ENCODE results near the gene ZNF624.

Gene ZNF624

DNA sequence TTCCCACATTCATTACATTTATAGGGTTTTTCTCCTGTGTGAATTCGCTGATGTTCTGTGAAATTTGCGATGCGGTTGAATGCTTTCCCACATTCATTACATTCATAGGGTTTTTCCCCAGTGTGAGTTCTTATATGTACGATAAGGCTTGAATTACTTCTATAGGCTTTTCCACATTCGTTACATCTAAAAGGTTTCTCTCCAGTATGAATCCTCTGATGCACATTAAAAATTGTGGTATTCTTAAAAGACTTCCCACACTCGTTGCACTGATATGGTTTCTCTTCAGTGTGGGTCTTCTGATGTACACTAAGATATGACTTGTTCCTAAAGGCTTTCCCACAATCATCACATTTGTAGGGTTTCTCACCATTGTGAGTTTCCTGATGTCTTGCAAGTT lies 30.4 kb downstream of the ZNF624 start:
- peaks cover 3 to 46% of the 10 kb centered on the region in 2 donors for H3K36me3 ChIP-seq (replicated peaks in 1 of 2; ENCODE audit: control insufficient read depth in 2 of 2, insufficient read depth in 2 of 2, low read length in 2 of 2)
- H3K9ac ChIP-seq (ENCODE audit: low read depth, low read length, poor library complexity), result no peak overlapping the region
- no peak overlapping the region for H3K4me2 ChIP-seq (ENCODE audit: insufficient read depth, low read length, poor library complexity, severe bottlenecking)
- no peak overlapping the region for H3K14ac ChIP-seq (ENCODE audit: low read length)
- H2BK5ac ChIP-seq (ENCODE audit: low read length), result no peak overlapping the region
- no peak overlapping the region for H2BK12ac ChIP-seq (ENCODE audit: low read length)
- no peaks in the 10 kb centered on the region for H3K79me1 ChIP-seq (ENCODE audit: low read depth, low read length)
- H2AFZ ChIP-seq (ENCODE audit: low read length), result no peak overlapping the region
- WGBS, 2 donors (ENCODE audit: extremely low coverage in 2 of 2, insufficient read length in 2 of 2, insufficient replicate concordance in 1 of 2), result no CpG with 5 or more reads among the region's 6 CpGs
- no peak for DNase-seq (ENCODE audit: low spot score)
- no peak overlapping the region for H2BK120ac ChIP-seq (ENCODE audit: low read depth, low read length)
- H3K23ac ChIP-seq (ENCODE audit: low read depth, low read length, poor library complexity), result no peak overlapping the region
- no peak overlapping the region for H4K91ac ChIP-seq (ENCODE audit: low read depth, low read length, poor library complexity)
- H2AK5ac ChIP-seq (ENCODE audit: low read depth, low read length), result no peak overlapping the region
- no peak overlapping the region for H4K8ac ChIP-seq (ENCODE audit: low read depth, low read length)
- no peak overlapping the region for H3K4me3 ChIP-seq (ENCODE audit: low read length in 2 of 2)
- no peak overlapping the region for H2BK15ac ChIP-seq (ENCODE audit: low read length)
- H3K4me1 ChIP-seq (ENCODE audit: control insufficient read depth in 2 of 2, insufficient read depth in 1 of 2, low read depth in 1 of 2, low read length in 2 of 2), result no peaks in the 10 kb centered on the region
- peaks cover 20 to 99% of the 10 kb centered on the region in 2 donors for H3K9me3 ChIP-seq (replicated peaks in 1 of 2; ENCODE audit: control insufficient read depth in 2 of 2, insufficient read depth in 1 of 2, low read depth in 1 of 2, low read length in 2 of 2)
- no peak overlapping the region for H3K4ac ChIP-seq (ENCODE audit: low read length)
- H3K27me3 ChIP-seq (ENCODE audit: control insufficient read depth in 3 of 3, insufficient read depth in 3 of 3, low read depth in 1 of 3, low read length in 3 of 3), result peaks cover 0 to 2% (median 0%) of the 10 kb centered on the region in 3 experiments
- no peak overlapping the region for H3K18ac ChIP-seq (ENCODE audit: low read length)
- no peak overlapping the region for H3K27ac ChIP-seq (replicated peaks; ENCODE audit: low read length)

GRCh38 chr17:16622540-16623277 lies 30.9 kb downstream of the ZNF624 start:
- Histone ChIP-seq H2BK12ac (ENCODE audit: low read length) (no peak overlapping the region), H3K23ac (ENCODE audit: low read depth, low read length, poor library complexity) (no peak overlapping the region), H3K27ac (replicated peaks; ENCODE audit: low read length) (no peak overlapping the region), H3K4me1 (ENCODE audit: control insufficient read depth in 2 of 2, insufficient read depth in 1 of 2, low read depth in 1 of 2, low read length in 2 of 2) (no peaks in the 10 kb centered on the region), H2BK5ac (ENCODE audit: low read length) (no peak overlapping the region), H3K79me1 (ENCODE audit: low read depth, low read length) (no peaks in the 10 kb centered on the region), H3K4ac (ENCODE audit: low read length) (no peak overlapping the region), H3K9ac (ENCODE audit: low read depth, low read length, poor library complexity) (no peak overlapping the region), H2BK15ac (ENCODE audit: low read length) (no peak overlapping the region), H3K27me3 (ENCODE audit: control insufficient read depth in 3 of 3, insufficient read depth in 3 of 3, low read depth in 1 of 3, low read length in 3 of 3) (peaks cover 0 to 2% (median 0%) of the 10 kb centered on the region in 3 experiments), H3K36me3 (replicated peaks in 1 of 2; ENCODE audit: control insufficient read depth in 2 of 2, insufficient read depth in 2 of 2, low read length in 2 of 2) (peaks cover 3 to 44% of the 10 kb centered on the region in 2 donors), H3K4me3 (ENCODE audit: low read length in 2 of 2) (no peak overlapping the region), H3K18ac (ENCODE audit: low read length) (no peak overlapping the region), H3K14ac (ENCODE audit: low read length) (no peak overlapping the region), H2AK5ac (ENCODE audit: low read depth, low read length) (no peak overlapping the region), H2BK120ac (ENCODE audit: low read depth, low read length) (no peak overlapping the region), H3K9me3 (replicated peaks in 1 of 2; ENCODE audit: control insufficient read depth in 2 of 2, insufficient read depth in 1 of 2, low read depth in 1 of 2, low read length in 2 of 2) (peaks cover 20 to 95% of the 10 kb centered on the region in 2 donors), H2AFZ (ENCODE audit: low read length) (no peak overlapping the region), H4K91ac (ENCODE audit: low read depth, low read length, poor library complexity) (no peak overlapping the region), H4K8ac (ENCODE audit: low read depth, low read length) (no peak overlapping the region), H3K4me2 (ENCODE audit: insufficient read depth, low read length, poor library complexity, severe bottlenecking) (no peak overlapping the region)
- DNase-seq (ENCODE audit: low spot score), result no peak
- no CpG with 5 or more reads among the region's 5 CpGs for WGBS, 2 donors (ENCODE audit: extremely low coverage in 2 of 2, insufficient read length in 2 of 2, insufficient replicate concordance in 1 of 2)

DNA sequence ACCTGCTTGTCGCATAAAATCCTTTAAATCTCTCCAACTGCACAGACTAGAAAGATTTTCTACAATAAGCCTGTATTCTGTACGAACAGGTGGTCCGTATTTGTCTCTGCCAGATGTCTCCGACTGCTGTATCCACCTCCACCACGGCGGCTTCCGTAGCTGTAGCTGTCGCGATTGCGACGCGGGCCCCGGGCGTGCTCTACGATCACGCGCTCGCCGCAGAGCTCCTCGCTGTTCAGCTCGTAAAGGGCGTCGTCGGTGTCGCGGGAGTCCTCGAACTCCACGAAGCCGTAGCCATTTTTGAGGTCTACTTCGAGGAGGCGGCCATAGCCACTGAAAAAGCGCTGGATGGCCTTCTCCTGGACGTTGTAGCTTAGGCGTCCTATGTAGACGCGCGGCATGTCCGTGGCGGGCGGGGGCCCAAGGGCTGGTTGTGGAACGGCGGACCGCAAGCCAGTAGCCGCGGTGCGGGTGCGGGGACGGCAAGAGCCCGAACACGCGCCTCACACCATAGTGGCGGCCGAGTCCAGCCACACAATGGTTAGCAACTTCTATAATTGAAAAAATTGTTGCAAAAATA lies 36.1 kb downstream of the ZNF624 start:
- Histone ChIP-seq H2BK12ac (ENCODE audit: low read length) (no peak overlapping the region), H3K79me1 (ENCODE audit: low read depth, low read length) (no peaks in the 10 kb centered on the region), H3K27me3 (ENCODE audit: control insufficient read depth in 3 of 3, insufficient read depth in 3 of 3, low read depth in 1 of 3, low read length in 3 of 3) (no peaks in the 10 kb centered on the region), H2AK5ac (ENCODE audit: low read depth, low read length) (no peak overlapping the region), H3K4me2 (ENCODE audit: insufficient read depth, low read length, poor library complexity, severe bottlenecking) (no peak overlapping the region), H4K91ac (ENCODE audit: low read depth, low read length, poor library complexity) (no peak overlapping the region), H3K18ac (ENCODE audit: low read length) (no peak overlapping the region), H3K4ac (ENCODE audit: low read length) (no peak overlapping the region), H3K23ac (ENCODE audit: low read depth, low read length, poor library complexity) (no peak overlapping the region), H3K36me3 (replicated peaks in 1 of 2; ENCODE audit: control insufficient read depth in 2 of 2, insufficient read depth in 2 of 2, low read length in 2 of 2) (peaks cover 3 to 5% of the 10 kb centered on the region in 2 donors), H2AFZ (ENCODE audit: low read length) (no peak overlapping the region), H2BK15ac (ENCODE audit: low read length) (no peak overlapping the region), H3K4me1 (ENCODE audit: control insufficient read depth in 2 of 2, insufficient read depth in 1 of 2, low read depth in 1 of 2, low read length in 2 of 2) (no peaks in the 10 kb centered on the region), H3K9me3 (replicated peaks in 1 of 2; ENCODE audit: control insufficient read depth in 2 of 2, insufficient read depth in 1 of 2, low read depth in 1 of 2, low read length in 2 of 2) (peaks cover 13 to 54% of the 10 kb centered on the region in 2 donors), H2BK120ac (ENCODE audit: low read depth, low read length) (no peak overlapping the region), H3K27ac (replicated peaks; ENCODE audit: low read length) (no peak overlapping the region), H3K14ac (ENCODE audit: low read length) (peak overlapping the region; percentile 56), H3K4me3 (ENCODE audit: low read length in 2 of 2) (no peak overlapping the region), H4K8ac (ENCODE audit: low read depth, low read length) (no peak overlapping the region), H2BK5ac (ENCODE audit: low read length) (no peak overlapping the region), H3K9ac (ENCODE audit: low read depth, low read length, poor library complexity) (no peak overlapping the region)
- no CpG with 5 or more reads among the region's 53 CpGs for WGBS, 2 donors (ENCODE audit: extremely low coverage in 2 of 2, insufficient read length in 2 of 2, insufficient replicate concordance in 1 of 2)
- DNase-seq (ENCODE audit: low spot score), result no peak

DNA sequence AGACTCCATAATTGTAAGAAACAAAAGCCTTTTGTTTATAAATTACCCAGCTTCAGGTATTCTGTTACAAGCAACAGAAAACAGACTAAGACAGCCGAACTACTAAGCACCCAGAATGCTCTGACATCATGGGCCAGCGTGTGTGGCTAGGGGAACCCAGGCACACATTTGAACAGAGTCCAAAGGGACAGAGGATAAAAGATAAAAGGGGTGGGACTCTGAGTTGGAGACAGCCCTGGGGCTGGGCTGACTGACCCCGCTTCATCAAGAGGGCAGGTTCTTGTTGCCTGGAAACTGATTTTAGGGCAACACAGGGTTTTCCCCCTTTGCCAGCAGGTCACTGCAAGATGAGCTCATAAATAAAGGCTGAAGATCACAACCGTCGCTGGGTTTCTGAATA lies 54.1 kb downstream of the ZNF624 start:
- no peaks in the 10 kb centered on the region for H3K36me3 ChIP-seq (replicated peaks in 1 of 2; ENCODE audit: control insufficient read depth in 2 of 2, insufficient read depth in 2 of 2, low read length in 2 of 2)

More for the DNA sequence above, 54.1 kb downstream of the ZNF624 start:
- no peak overlapping the region for H4K91ac ChIP-seq (ENCODE audit: low read depth, low read length, poor library complexity)
- H3K27me3 ChIP-seq (ENCODE audit: control insufficient read depth in 3 of 3, insufficient read depth in 3 of 3, low read depth in 1 of 3, low read length in 3 of 3), result no peaks in the 10 kb centered on the region
- no peak overlapping the region for H3K4ac ChIP-seq (ENCODE audit: low read length)
- no peak overlapping the region for H3K27ac ChIP-seq (replicated peaks; ENCODE audit: low read length)
- H2BK12ac ChIP-seq (ENCODE audit: low read length), result no peak overlapping the region
- no peak overlapping the region for H3K4me2 ChIP-seq (ENCODE audit: insufficient read depth, low read length, poor library complexity, severe bottlenecking)
- H3K79me1 ChIP-seq (ENCODE audit: low read depth, low read length), result no peaks in the 10 kb centered on the region
- H4K8ac ChIP-seq (ENCODE audit: low read depth, low read length), result no peak overlapping the region
- H2BK15ac ChIP-seq (ENCODE audit: low read length), result no peak overlapping the region
- H3K9ac ChIP-seq (ENCODE audit: low read depth, low read length, poor library complexity), result no peak overlapping the region
- peaks cover 0 to 2% of the 10 kb centered on the region in 2 donors for H3K4me1 ChIP-seq (ENCODE audit: control insufficient read depth in 2 of 2, insufficient read depth in 1 of 2, low read depth in 1 of 2, low read length in 2 of 2)
- H2AFZ ChIP-seq (ENCODE audit: low read length), result no peak overlapping the region
- no peak overlapping the region for H3K4me3 ChIP-seq (ENCODE audit: low read length in 2 of 2)
- no peak overlapping the region for H2BK5ac ChIP-seq (ENCODE audit: low read length)
- no peak overlapping the region for H3K18ac ChIP-seq (ENCODE audit: low read length)
- no peak overlapping the region for H2AK5ac ChIP-seq (ENCODE audit: low read depth, low read length)
- no peak overlapping the region for H3K14ac ChIP-seq (ENCODE audit: low read length)
- H3K9me3 ChIP-seq (replicated peaks in 1 of 2; ENCODE audit: control insufficient read depth in 2 of 2, insufficient read depth in 1 of 2, low read depth in 1 of 2, low read length in 2 of 2), result peaks cover 3 to 4% of the 10 kb centered on the region in 2 donors
- DNase-seq (ENCODE audit: low spot score), result no peak
- H2BK120ac ChIP-seq (ENCODE audit: low read depth, low read length), result peak overlapping the region; percentile 22
- no CpG with 5 or more reads among the region's 5 CpGs for WGBS, 2 donors (ENCODE audit: extremely low coverage in 2 of 2, insufficient read length in 2 of 2, insufficient replicate concordance in 1 of 2)
- no peak overlapping the region for H3K23ac ChIP-seq (ENCODE audit: low read depth, low read length, poor library complexity)

All from neuronal stem cell (in vitro differentiated cells).